Esophagus squamous epithelium (tissue), 5 donors: ENCODE measurements around the gene KCNA3. TPM values are rescaled to one million over a fixed set of nuclear protein-coding genes. Genes with fewer than 3 reads are reported as not detected.

ENCODE experiments used
- DNase-seq: peaks from one replicate; lab custom pipeline; 2025; lab: John Stamatoyannopoulos, UW
- H3K27ac ChIP-seq, 4 donors: fragments of 200-600 bp; sonication (generic); one replicate each; pipeline ENCODE4 v1.5.1; 2016 to 2019; ENCODE audit warnings: mild to moderate bottlenecking in 1 of 4
- H3K27me3 ChIP-seq, 4 donors: fragments of 200-600 bp; sonication (generic); 1 replicate in 3 of 4; 2 replicates in 1 of 4; pipeline versions ENCODE4 v1.5.1 to v1.6.0; 2017 to 2021; ENCODE audit warnings: antibody characterized with exemption in 1 of 4
- H3K36me3 ChIP-seq, 3 donors: fragments of 200-600 bp; sonication (generic); one replicate each; pipeline ENCODE4 v1.5.1; 2016 to 2019
- H3K4me1 ChIP-seq, 3 donors: fragments of 200-600 bp; sonication (generic); one replicate each; pipeline ENCODE4 v1.5.1; 2017 to 2019
- H3K4me3 ChIP-seq, 4 donors: fragments of 200-600 bp; sonication (generic); 1 replicate in 3 of 4; 2 replicates in 1 of 4; pipeline ENCODE4 v1.5.1; 2016 to 2019; ENCODE audit warnings: mild to moderate bottlenecking in 2 of 4, moderate library complexity in 1 of 4
- H3K9me3 ChIP-seq, 3 donors: fragments of 200-600 bp; sonication (generic); one replicate each; pipeline ENCODE4 v1.5.1; 2016 to 2019
- CTCF ChIP-seq, 6 experiments: fragments of 450-650 bp in 4 of 6; fragments of 200-600 bp in 2 of 6; sonication (generic) in 2 of 6; IDR thresholded peaks; one replicate each; pipeline ENCODE4 v1.5.1; 2016 to 2019; ENCODE audit warnings: antibody characterized with exemption in 6 of 6, mild to moderate bottlenecking in 4 of 6, moderate library complexity in 4 of 6
- POLR2A ChIP-seq, 4 donors: fragments of 450-650 bp; IDR thresholded peaks; one replicate each; pipeline ENCODE4 v1.6.1; 2017; ENCODE audit warnings: antibody characterized with exemption in 4 of 4, mild to moderate bottlenecking in 4 of 4, moderate library complexity in 3 of 4
- WGBS, 2 donors: methylation state at CpG; one replicate each; pipeline ENCODE4 v1.1.5; 2018; 5-methylcytosine and 5-hydroxymethylcytosine counted together
- intact Hi-C: fragments of 100-400 bp; cut with DNase I; formaldehyde crosslinking; loops from one replicate; pipeline ENCODE4 v1.15.0; 2022
- total RNA-seq, 4 donors: library from RNA; depleted of rRNA; stranded (reverse); fragments of >200 nt; gene quantifications; one replicate each; pipeline ENCODE4 v1.1.0, GENCODE V29; 2016
- donor health status: DM: yes; HTN: yes; CAD: no.

The KCNA3 gene
- total RNA-seq, 4 donors from 2014 or later: 0.34 to 3.2 (median 1.2) TPM

GRCh38 chr1:110634086-110634454 is 40.7 kb downstream of the KCNA3 start:
- 80 to 83% methylated on average over 1 of the region's 1 CpG for WGBS, 2 donors
- Histone ChIP-seq H3K27me3 (peaks cover 0 to 58% (median 0%) of the 10 kb centered on the region in 4 donors), H3K36me3 (no peaks in the 10 kb centered on the region), H3K27ac (peak overlapping the region in 2 of 4 donors; percentile 2 to 43), H3K4me3 (no peak overlapping the region), H3K4me1 (peaks cover 11 to 19% (median 18%) of the 10 kb centered on the region in 3 donors), H3K9me3 (no peaks in the 10 kb centered on the region)
- intact Hi-C loops: loop anchor here (5.0 kb wide), 1 partner anchor 133 kb away; no protein-coding TSS in a partner anchor
- TF ChIP-seq CTCF (IDR thresholded peaks at IDR 0.05): no peak
- TF ChIP-seq POLR2A (IDR thresholded peaks at IDR 0.05): no peak
- no peak for DNase-seq

- 50 to 87% methylated on average over 2 of the region's 2 CpGs for WGBS, 2 donors
Observed at GRCh38 chr1:110633646-110634030, 41.1 kb downstream of the KCNA3 start.

GRCh38 chr1:110631836-110632620 is 42.7 kb downstream of the KCNA3 start:
- DNase-seq: no peak
- no peaks in the 10 kb centered on the region for H3K36me3 ChIP-seq
- H3K27me3 ChIP-seq: peaks cover 0 to 41% (median 0%) of the 10 kb centered on the region in 4 donors
- peaks cover 11 to 19% (median 18%) of the 10 kb centered on the region in 3 donors for H3K4me1 ChIP-seq
- H3K27ac ChIP-seq: peak overlapping the region in 2 of 4 donors; percentile 25 to 36
- no peak overlapping the region for H3K4me3 ChIP-seq
- WGBS, 2 donors: 69 to 75% methylated on average over 6 of the region's 6 CpGs
- TF ChIP-seq POLR2A (IDR thresholded peaks at IDR 0.05): no peak
- TF ChIP-seq CTCF (IDR thresholded peaks at IDR 0.05): no peak
- intact Hi-C loops: loop anchor here (5.0 kb wide), 1 partner anchor 135 kb away; no protein-coding TSS in a partner anchor
- no peaks in the 10 kb centered on the region for H3K9me3 ChIP-seq

More at GRCh38 chr1:110633646-110634030, 41.1 kb downstream of the KCNA3 start:
- Histone ChIP-seq H3K4me1 (peaks cover 11 to 19% (median 18%) of the 10 kb centered on the region in 3 donors), H3K27me3 (peaks cover 0 to 54% (median 0%) of the 10 kb centered on the region in 4 donors), H3K4me3 (no peak overlapping the region), H3K9me3 (no peaks in the 10 kb centered on the region), H3K36me3 (no peaks in the 10 kb centered on the region), H3K27ac (peak overlapping the region in 1 of 4 donors; percentile 43)
- TF ChIP-seq CTCF (IDR thresholded peaks at IDR 0.05): no peak
- TF ChIP-seq POLR2A (IDR thresholded peaks at IDR 0.05): no peak
- no peak for DNase-seq
- intact Hi-C loops: loop anchor here (5.0 kb wide), 1 partner anchor 134 kb away; no protein-coding TSS in a partner anchor

DNA sequence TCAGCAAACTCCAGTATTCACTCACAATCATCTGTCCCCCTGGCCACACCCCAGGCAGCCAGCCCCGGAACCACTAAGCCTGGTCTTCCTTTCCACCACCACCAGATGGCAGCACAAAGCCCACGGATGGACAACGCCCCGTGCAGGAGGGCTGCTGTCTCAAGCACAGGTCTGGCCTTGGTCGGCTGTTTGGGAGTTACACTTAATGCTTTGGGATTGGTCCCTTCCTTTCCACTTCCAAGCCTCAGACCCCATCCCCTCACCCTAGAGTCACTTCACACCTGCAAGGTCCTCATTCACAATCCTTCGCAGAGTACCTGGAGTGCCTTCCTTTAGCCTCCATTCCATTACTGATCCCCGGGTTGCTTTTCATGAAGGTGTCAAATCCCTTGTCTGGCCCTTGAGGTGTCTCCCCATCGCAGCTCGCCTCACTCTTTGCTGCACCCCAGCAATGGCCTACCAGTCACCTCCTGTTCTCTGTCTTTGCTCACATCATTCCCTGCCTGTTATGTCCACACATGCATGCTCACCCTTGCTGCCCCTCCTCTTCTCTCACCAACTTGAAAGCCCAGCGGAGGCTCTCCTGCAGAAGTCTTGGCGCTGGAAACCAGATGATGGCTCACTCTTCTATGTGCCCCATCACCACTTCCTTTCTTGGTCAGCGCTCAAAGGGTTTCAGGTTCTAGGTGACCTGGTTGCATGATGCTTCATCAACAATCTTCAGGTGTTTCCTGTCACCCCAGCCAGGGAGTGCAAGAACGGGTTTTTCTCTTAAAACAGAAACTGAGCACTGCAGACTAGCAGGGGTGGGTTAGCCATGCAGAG is 43.7 kb downstream of the KCNA3 start:
- peaks cover 0 to 31% (median 0%) of the 10 kb centered on the region in 4 donors for H3K27me3 ChIP-seq
- H3K27ac ChIP-seq: peak overlapping the region in 2 of 4 donors; percentile 25 to 46
- intact Hi-C loops: loop anchor here (5.0 kb wide), 1 partner anchor 136 kb away; no protein-coding TSS in a partner anchor
- peaks cover 11 to 19% (median 18%) of the 10 kb centered on the region in 3 donors for H3K4me1 ChIP-seq
- no peak for TF ChIP-seq POLR2A (IDR thresholded peaks at IDR 0.05)
- TF ChIP-seq CTCF (IDR thresholded peaks at IDR 0.05): peak; percentile 74 to 88 (median 80)
- no peaks in the 10 kb centered on the region for H3K36me3 ChIP-seq
- no peaks in the 10 kb centered on the region for H3K9me3 ChIP-seq
- no peak for DNase-seq
- H3K4me3 ChIP-seq: no peak overlapping the region
- WGBS, 2 donors: 29 to 30% methylated on average over 8 to 13 of the region's 13 CpGs
